Aorta (tissue), 5 donors: ENCODE data around the gene DSCAML1. TPM values are rescaled to one million over a fixed set of nuclear protein-coding genes. Genes with fewer than 3 reads are reported as not detected.

Experiments
- ATAC-seq: fragments of 200-7000 bp; cut with Tn5 transposase; one replicate; pipeline ENCODE4 v1.9.1; 2022; ENCODE audit warnings: moderate library complexity; ENCODE audit not compliant: low FRiP score
- DNase-seq, 2 donors: peaks; one replicate each; pipeline ENCODE4 v3.0.0-alpha.2; 2020
- H3K27ac ChIP-seq, 2 donors: one replicate each; pipeline ENCODE4 v1.5.1; 2013; ENCODE audit warnings: low read length in 2 of 2, mild to moderate bottlenecking in 2 of 2, moderate library complexity in 2 of 2, control low read depth in 1 of 2, inconsistent platforms in 1 of 2, low read depth in 1 of 2
- H3K27me3 ChIP-seq, 2 donors: one replicate each; pipeline ENCODE4 v1.6.1; 2013; ENCODE audit warnings: control low read depth in 1 of 2, low read length in 1 of 2, mild to moderate bottlenecking in 1 of 2, moderate library complexity in 1 of 2; ENCODE audit not compliant: insufficient read depth in 2 of 2, control insufficient read depth in 1 of 2
- H3K36me3 ChIP-seq, 2 donors: one replicate each; pipeline ENCODE4 v1.6.1; 2013; ENCODE audit warnings: control low read depth in 1 of 2, low read length in 1 of 2, mild to moderate bottlenecking in 1 of 2; ENCODE audit not compliant: insufficient read depth in 2 of 2, control insufficient read depth in 1 of 2
- H3K4me1 ChIP-seq, 2 donors: one replicate each; pipeline ENCODE4 v1.6.1; 2013; ENCODE audit warnings: low read length in 2 of 2, control low read depth in 1 of 2, mild to moderate bottlenecking in 1 of 2, moderate library complexity in 1 of 2; ENCODE audit not compliant: insufficient read depth in 2 of 2, control insufficient read depth in 1 of 2
- H3K4me3 ChIP-seq, 2 donors: one replicate each; pipeline ENCODE4 v1.5.1; 2013; ENCODE audit warnings: low read length in 2 of 2, control low read depth in 1 of 2, mild to moderate bottlenecking in 1 of 2
- H3K9me3 ChIP-seq: one replicate; pipeline ENCODE4 v1.6.1; 2013; ENCODE audit warnings: mild to moderate bottlenecking, low read length; ENCODE audit not compliant: control insufficient read depth
- WGBS, 2 donors: extraction: QIAGEN DNeasy Blood & Tissue Kit; methylation state at CpG; one replicate each; pipeline ENCODE4 v1.1.7; 2013; 5-methylcytosine and 5-hydroxymethylcytosine counted together
- intact Hi-C, 2 donors: fragments of 100-400 bp; cut with DNase I; formaldehyde crosslinking; loops; one replicate each; pipeline versions ENCODE4 v1.14.2 to v1.15.0; 2022
- polyA plus RNA-seq, 2 donors: library from polyadenylated mRNA; stranded (reverse); fragments of 200-250 nt; gene quantifications; one replicate each; pipeline ENCODE4 v1.2.3, GENCODE V29; 2013
- total RNA-seq, 2 donors: library from RNA; stranded (reverse); fragmentation: NEBNext Ultra II Directional; extraction: Animal tissue kit (Norgen Biotek cat#: 25700); gene quantifications; one replicate each; pipeline ENCODE4 v1.2.1, GENCODE V29; 2021
- donor health status: healthy with polysubstance abuse.
- donor health status: Bipolar disorder and iron deficiency.
- donor health status: DM: no; HTN: no; CAD: no.
- donor health status: DM: no; HTN: no; CAD: no.
- donor health status: DM: yes; HTN: yes; CAD: no.

DSCAML1 gene
- total and polyA plus RNA-seq, 4 donors, result 0.13 to 2.2 (median 0.58) TPM; not detected in 1

- DNase-seq, result peak in 1 of 2 donors; percentile 70
These were observed 357.8 kb downstream of the DSCAML1 start for GRCh38 chr11:117439256-117439655.

GRCh38 chr11:117438371-117439000, 358.5 kb downstream of the DSCAML1 start:
- H3K4me3 ChIP-seq, result no peak overlapping the region
- 77% methylated on average over 17 of the region's 17 CpGs for WGBS, 2 donors

More at GRCh38 chr11:117439256-117439655, 357.8 kb downstream of the DSCAML1 start:
- H3K4me1 ChIP-seq, result no peaks in the 10 kb centered on the region
- no peak for ATAC-seq
- 73% methylated on average over 13 of the region's 13 CpGs for WGBS, 2 donors
- intact Hi-C loops, result no loop called here
- no peak overlapping the region for H3K27ac ChIP-seq
- H3K4me3 ChIP-seq, result no peak overlapping the region
- H3K36me3 ChIP-seq, result no peaks in the 10 kb centered on the region
- H3K27me3 ChIP-seq, result no peaks in the 10 kb centered on the region
- no peaks in the 10 kb centered on the region for H3K9me3 ChIP-seq

GRCh38 chr11:117437791-117438130, 359.3 kb downstream of the DSCAML1 start:
- Histone ChIP-seq H3K9me3 (no peaks in the 10 kb centered on the region), H3K4me3 (no peak overlapping the region), H3K36me3 (no peaks in the 10 kb centered on the region), H3K27me3 (no peaks in the 10 kb centered on the region), H3K4me1 (no peaks in the 10 kb centered on the region), H3K27ac (no peak overlapping the region)
- WGBS, 2 donors, result 79 to 82% methylated on average over 13 to 14 of the region's 14 CpGs
- DNase-seq (no peak), ATAC-seq (no peak)
- intact Hi-C loops, result no loop called here

More at GRCh38 chr11:117438371-117439000, 358.5 kb downstream of the DSCAML1 start:
- DNase-seq, result peak in 1 of 2 donors; percentile 51
- Histone ChIP-seq H3K9me3 (no peaks in the 10 kb centered on the region), H3K27ac (no peak overlapping the region), H3K4me1 (no peaks in the 10 kb centered on the region), H3K36me3 (no peaks in the 10 kb centered on the region), H3K27me3 (no peaks in the 10 kb centered on the region)
- intact Hi-C loops, result no loop called here
- ATAC-seq, result no peak

GRCh38 chr11:117437041-117437790, 359.8 kb downstream of the DSCAML1 start:
- ATAC-seq (no peak), DNase-seq (peak in 1 of 2 donors; percentile 63)
- intact Hi-C loops, result no loop called here
- no peak overlapping the region for H3K4me3 ChIP-seq
- 72 to 76% methylated on average over 20 to 23 of the region's 23 CpGs for WGBS, 2 donors
- no peaks in the 10 kb centered on the region for H3K4me1 ChIP-seq
- no peaks in the 10 kb centered on the region for H3K36me3 ChIP-seq
- H3K9me3 ChIP-seq, result no peaks in the 10 kb centered on the region
- no peaks in the 10 kb centered on the region for H3K27me3 ChIP-seq
- H3K27ac ChIP-seq, result no peak overlapping the region

GRCh38 chr11:117435326-117435725, 361.7 kb downstream of the DSCAML1 start:
- Histone ChIP-seq H3K4me3 (no peak overlapping the region), H3K36me3 (no peaks in the 10 kb centered on the region), H3K27ac (no peak overlapping the region), H3K9me3 (no peaks in the 10 kb centered on the region), H3K4me1 (no peaks in the 10 kb centered on the region), H3K27me3 (no peaks in the 10 kb centered on the region)
- DNase-seq (peak in 1 of 2 donors; percentile 5), ATAC-seq (no peak)
- 81 to 87% methylated on average over 6 of the region's 6 CpGs for WGBS, 2 donors
- intact Hi-C loops, result no loop called here

GRCh38 chr11:117434481-117434880, 362.5 kb downstream of the DSCAML1 start:
- intact Hi-C loops, result no loop called here
- H3K27me3 ChIP-seq, result no peaks in the 10 kb centered on the region
- WGBS, 2 donors, result 94 to 95% methylated on average over 1 of the region's 1 CpG
- no peaks in the 10 kb centered on the region for H3K36me3 ChIP-seq
- no peak overlapping the region for H3K27ac ChIP-seq
- no peaks in the 10 kb centered on the region for H3K9me3 ChIP-seq
- no peaks in the 10 kb centered on the region for H3K4me1 ChIP-seq
- no peak for ATAC-seq
- DNase-seq, result no peak
- H3K4me3 ChIP-seq, result no peak overlapping the region

GRCh38 chr11:117433717-117434116, 363.3 kb downstream of the DSCAML1 start:
- Histone ChIP-seq H3K4me1 (no peaks in the 10 kb centered on the region), H3K27ac (no peak overlapping the region), H3K36me3 (no peaks in the 10 kb centered on the region), H3K4me3 (no peak overlapping the region), H3K27me3 (no peaks in the 10 kb centered on the region), H3K9me3 (no peaks in the 10 kb centered on the region)
- DNase-seq, result no peak
- intact Hi-C loops, result no loop called here
- no peak for ATAC-seq

- WGBS, 2 donors, result 93 to 95% methylated on average over 7 of the region's 7 CpGs
- no peaks in the 10 kb centered on the region for H3K36me3 ChIP-seq
- no peak overlapping the region for H3K4me3 ChIP-seq
- ATAC-seq (no peak), DNase-seq (peak in 1 of 2 donors; percentile 55)
- no peaks in the 10 kb centered on the region for H3K27me3 ChIP-seq
- no peaks in the 10 kb centered on the region for H3K4me1 ChIP-seq
- H3K9me3 ChIP-seq, result no peaks in the 10 kb centered on the region
- intact Hi-C loops, result no loop called here
- H3K27ac ChIP-seq, result no peak overlapping the region
These were observed 365.6 kb downstream of the DSCAML1 start for GRCh38 chr11:117431436-117431835.
